ENCODE results near the gene BABAM2. TPM values are rescaled to one million over a fixed set of nuclear protein-coding genes. Genes with fewer than 3 reads are reported as not detected.

BABAM2 gene
- total RNA-seq, 1 donor = 42.0 TPM

DNA sequence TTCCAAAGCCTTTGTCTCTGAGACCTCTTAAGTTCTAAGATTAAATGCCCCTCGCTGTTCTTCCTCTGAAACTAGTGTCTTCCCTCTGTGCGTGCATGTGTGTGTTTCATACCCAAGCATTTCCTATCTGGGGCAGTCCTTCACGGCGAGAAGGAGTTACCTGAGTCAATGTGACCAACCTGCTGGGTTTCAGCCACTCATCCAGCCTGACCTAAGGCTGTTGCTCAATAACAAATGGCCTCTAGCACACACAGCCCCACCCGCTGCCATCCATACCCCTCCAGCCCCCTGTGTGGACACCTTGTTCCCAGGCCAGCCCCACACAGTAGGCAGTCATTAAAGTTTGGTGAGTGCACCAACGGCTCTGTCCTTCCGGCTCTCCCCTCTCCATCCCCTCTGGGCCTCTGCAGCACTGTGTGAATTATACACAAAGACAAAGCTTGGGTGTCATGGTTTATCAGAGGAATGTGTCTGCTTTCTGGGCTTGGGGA, 448.3 kb downstream of the BABAM2 start:
- Histone ChIP-seq H4K20me1 (ENCODE audit: insufficient read depth, low read length) (no peaks in the 10 kb centered on the region), H3K36me3 (ENCODE audit: insufficient read depth, low read length) (no peaks in the 10 kb centered on the region), H2AFZ (ENCODE audit: low read length) (peak overlapping the region; percentile 32), H3K79me2 (ENCODE audit: insufficient read depth, low read length) (no peaks in the 10 kb centered on the region), H3K27me3 (ENCODE audit: insufficient read depth, low read length) (no peaks in the 10 kb centered on the region), H3K27ac (ENCODE audit: low read depth, low read length) (peak overlapping the region; percentile 69), H3K4me2 (ENCODE audit: insufficient read depth, low read length) (peak overlapping the region; percentile 46), H3K9me3 (ENCODE audit: low read depth, low read length) (no peaks in the 10 kb centered on the region), H3K4me3 (ENCODE audit: insufficient read depth, low read length) (peak overlapping the region; percentile 6), H3K4me1 (ENCODE audit: insufficient read depth, low read length) (peaks cover 39% of the 10 kb centered on the region)
- peak; percentile 60 for DNase-seq (ENCODE audit: insufficient read length, low spot score, missing footprints)
- no peak for TF ChIP-seq CTCF (IDR thresholded peaks at IDR 0.05; ENCODE audit: extremely low read depth, low read depth, low read length)

DNA sequence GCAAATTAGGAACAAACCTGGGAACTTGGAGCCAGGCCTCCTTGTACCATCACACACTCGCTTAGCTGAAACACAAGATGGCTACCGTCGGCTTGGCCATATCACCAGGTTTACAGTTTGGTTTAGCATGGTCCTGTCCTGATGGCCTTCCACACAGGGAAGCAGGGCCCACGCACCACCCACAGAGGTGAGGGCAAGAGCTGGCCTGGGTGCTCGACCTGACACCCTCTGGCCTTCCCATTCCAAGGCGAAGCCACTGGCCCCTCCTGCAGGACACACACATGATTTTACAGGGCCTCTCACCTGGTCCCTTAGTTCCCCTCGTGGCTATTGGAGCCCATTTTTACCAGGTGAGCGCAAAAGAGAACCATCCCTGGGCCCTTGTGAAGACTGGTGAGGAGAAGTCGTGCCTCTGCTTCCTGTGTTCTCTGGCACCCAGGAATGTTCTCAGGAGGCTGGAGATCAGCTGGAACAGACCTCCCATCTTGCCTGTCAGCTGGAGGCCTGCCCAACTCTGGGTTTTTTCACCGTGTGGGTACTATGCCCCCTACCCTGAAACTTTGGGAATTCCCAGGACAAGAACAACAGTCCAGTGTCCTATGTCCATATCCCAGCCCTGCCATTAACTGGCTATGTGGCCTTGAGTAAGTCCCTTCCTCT, 449.1 kb downstream of the BABAM2 start:
- no peak overlapping the region for H3K4me2 ChIP-seq (ENCODE audit: insufficient read depth, low read length)
- no peaks in the 10 kb centered on the region for H3K79me2 ChIP-seq (ENCODE audit: insufficient read depth, low read length)
- peak overlapping the region; percentile 69 for H3K27ac ChIP-seq (ENCODE audit: low read depth, low read length)
- H3K27me3 ChIP-seq (ENCODE audit: insufficient read depth, low read length) = no peaks in the 10 kb centered on the region
- H3K4me1 ChIP-seq (ENCODE audit: insufficient read depth, low read length) = peaks cover 39% of the 10 kb centered on the region
- H3K4me3 ChIP-seq (ENCODE audit: insufficient read depth, low read length) = no peak overlapping the region
- no peaks in the 10 kb centered on the region for H3K9me3 ChIP-seq (ENCODE audit: low read depth, low read length)
- TF ChIP-seq CTCF (IDR thresholded peaks at IDR 0.05; ENCODE audit: extremely low read depth, low read depth, low read length) = no peak
- no peaks in the 10 kb centered on the region for H4K20me1 ChIP-seq (ENCODE audit: insufficient read depth, low read length)
- H2AFZ ChIP-seq (ENCODE audit: low read length) = no peak overlapping the region
- DNase-seq (ENCODE audit: insufficient read length, low spot score, missing footprints) = peak; percentile 45
- H3K36me3 ChIP-seq (ENCODE audit: insufficient read depth, low read length) = no peaks in the 10 kb centered on the region

DNA sequence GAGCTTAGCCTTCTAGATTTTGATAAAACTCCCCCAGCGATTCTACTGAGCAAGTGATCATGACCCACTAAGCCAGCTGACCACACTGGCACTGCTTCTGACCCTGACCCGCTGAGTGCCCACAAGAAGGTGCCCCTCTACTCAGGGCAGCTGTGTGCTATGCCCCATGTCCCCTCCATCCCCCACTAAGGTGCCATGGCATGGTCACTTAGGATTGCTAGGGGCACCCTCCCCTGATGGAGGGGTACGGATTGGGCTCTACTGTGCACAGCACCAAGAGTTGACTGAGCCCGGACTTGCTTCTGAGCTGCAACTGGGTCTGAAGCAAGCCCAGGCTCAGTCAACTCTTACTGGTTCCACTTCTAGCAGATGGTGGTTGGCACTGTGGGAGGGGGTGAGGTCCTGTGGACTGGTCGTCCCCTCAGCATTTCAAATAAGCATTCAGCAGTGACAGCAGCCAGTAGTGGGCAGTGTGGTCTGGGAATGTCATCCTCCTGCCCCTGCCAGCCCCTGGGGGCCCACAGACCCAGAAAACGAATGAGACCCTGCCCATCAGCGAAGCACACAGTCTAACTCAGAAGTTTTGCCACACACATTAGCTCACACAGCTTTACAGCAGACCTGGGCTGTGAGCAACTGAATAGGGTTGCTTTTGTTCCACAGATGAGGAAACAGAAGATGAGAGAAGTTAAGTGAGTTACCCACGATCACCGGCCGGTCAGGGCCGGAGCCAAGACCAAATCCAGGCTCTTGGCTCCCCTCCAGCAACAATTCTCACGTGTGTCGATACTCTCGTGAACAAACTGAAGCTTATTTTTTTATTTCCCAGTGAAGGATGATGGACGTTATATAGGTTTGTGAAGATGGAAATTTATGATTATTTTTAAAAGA, 450.0 kb downstream of the BABAM2 start:
- H3K36me3 ChIP-seq (ENCODE audit: insufficient read depth, low read length) = no peaks in the 10 kb centered on the region
- no peaks in the 10 kb centered on the region for H4K20me1 ChIP-seq (ENCODE audit: insufficient read depth, low read length)
- H3K27me3 ChIP-seq (ENCODE audit: insufficient read depth, low read length) = no peaks in the 10 kb centered on the region
- no peak overlapping the region for H3K27ac ChIP-seq (ENCODE audit: low read depth, low read length)
- peaks cover 39% of the 10 kb centered on the region for H3K4me1 ChIP-seq (ENCODE audit: insufficient read depth, low read length)
- DNase-seq (ENCODE audit: insufficient read length, low spot score, missing footprints) = peak; percentile 65
- no peaks in the 10 kb centered on the region for H3K79me2 ChIP-seq (ENCODE audit: insufficient read depth, low read length)
- TF ChIP-seq CTCF (IDR thresholded peaks at IDR 0.05; ENCODE audit: extremely low read depth, low read depth, low read length) = peak; percentile 21
- H3K4me3 ChIP-seq (ENCODE audit: insufficient read depth, low read length) = no peak overlapping the region
- H3K9me3 ChIP-seq (ENCODE audit: low read depth, low read length) = no peaks in the 10 kb centered on the region
- no peak overlapping the region for H2AFZ ChIP-seq (ENCODE audit: low read length)
- no peak overlapping the region for H3K4me2 ChIP-seq (ENCODE audit: insufficient read depth, low read length)

Measured in osteoblast (primary cell).